Thymus (tissue), 14 donors: Measurements from ENCODE around the gene SYK. TPM values are rescaled to one million over a fixed set of nuclear protein-coding genes. Genes with fewer than 3 reads are reported as not detected.
A peak's percentile ranks its signal among the peaks of the same experiment; 100 is the strongest.
"Not testable (repeated sequence)": the region's sequence is repeated elsewhere in the genome, so short reads cannot be mapped to it uniquely, and the experiment has no call there.

Experiments
- DNase-seq, 9 donors: peaks; one replicate each; pipeline ENCODE4 v3.0.0-alpha.2; 2013; ENCODE audit warnings: low spot score in 9 of 9, low read depth in 6 of 9, missing footprints in 1 of 9
- H3K27ac ChIP-seq, 2 donors: one replicate each; pipeline ENCODE4 v1.5.1; 2013; ENCODE audit warnings: control low read depth in 1 of 2, low read depth in 1 of 2, low read length in 1 of 2, mild to moderate bottlenecking in 1 of 2, moderate library complexity in 1 of 2
- H3K27me3 ChIP-seq, 2 donors: one replicate each; pipeline ENCODE4 v1.5.1; 2013; ENCODE audit warnings: low read length in 1 of 2; ENCODE audit not compliant: control insufficient read depth in 2 of 2, insufficient read depth in 1 of 2
- H3K36me3 ChIP-seq, 2 donors: one replicate each; pipeline ENCODE4 v1.5.1; 2013; ENCODE audit warnings: low read length in 1 of 2, mild to moderate bottlenecking in 1 of 2, moderate library complexity in 1 of 2; ENCODE audit not compliant: control insufficient read depth in 2 of 2, insufficient read depth in 2 of 2
- H3K4me1 ChIP-seq, 2 donors: one replicate each; pipeline ENCODE4 v1.5.1; 2013; ENCODE audit warnings: low read length in 2 of 2; ENCODE audit not compliant: control insufficient read depth in 2 of 2, insufficient read depth in 2 of 2
- H3K4me3 ChIP-seq, 2 donors: one replicate each; pipeline ENCODE4 v1.5.1; 2013; ENCODE audit warnings: low read length in 2 of 2, control low read depth in 1 of 2, mild to moderate bottlenecking in 1 of 2
- H3K9me3 ChIP-seq, 2 donors: one replicate each; pipeline ENCODE4 v1.5.1; 2013; ENCODE audit warnings: low read length in 1 of 2, mild to moderate bottlenecking in 1 of 2; ENCODE audit not compliant: control insufficient read depth in 2 of 2, insufficient read depth in 1 of 2
- whole genome bisulfite sequencing: extraction: QIAGEN DNeasy Blood & Tissue Kit; methylation state at CpG from one replicate; pipeline ENCODE4 v1.1.7; 2013; 5-methylcytosine and 5-hydroxymethylcytosine counted together
- long read RNA-seq, 10 donors: transcript quantifications; one replicate each; lab custom pipeline, GENCODE V29; 2026
- polyA plus RNA-seq: library from polyadenylated mRNA; stranded (reverse); fragments of 200-250 nt; gene quantifications from one replicate; pipeline ENCODE4 v1.2.3, GENCODE V29; 2013
- total RNA-seq: library from RNA; stranded (reverse); fragments of 120-200 nt; gene quantifications from one replicate; pipeline ENCODE4 v1.2.4, GENCODE V29; 2013
- donor health status: healthy.

SYK gene
- total RNA-seq (55.9 TPM), polyA plus RNA-seq (22.2 TPM)
- long read RNA-seq, donor 1, result 0 reads
- long read RNA-seq, donor 2, result 0 reads
- long read RNA-seq, donor 3, full-length matches to known transcripts, result 10 of 10 reads
- long read RNA-seq, donor 3, partial matches to known transcripts, result 0 of 10 reads
- long read RNA-seq, donor 3, other reads (novel, unspliced or antisense), result 0 of 10 reads
- long read RNA-seq, donor 4, full-length matches to known transcripts, result 2 of 15 reads
- long read RNA-seq, donor 4, partial matches to known transcripts, result 7 of 15 reads
- long read RNA-seq, donor 4, other reads (novel, unspliced or antisense), result 6 of 15 reads
- long read RNA-seq, donor 5, full-length matches to known transcripts, result 11 of 11 reads
- long read RNA-seq, donor 5, partial matches to known transcripts, result 0 of 11 reads
- long read RNA-seq, donor 5, other reads (novel, unspliced or antisense), result 0 of 11 reads
- long read RNA-seq, donor 6, full-length matches to known transcripts, result 7 of 7 reads
- long read RNA-seq, donor 6, partial matches to known transcripts, result 0 of 7 reads
- long read RNA-seq, donor 6, other reads (novel, unspliced or antisense), result 0 of 7 reads
- long read RNA-seq, donor 7, full-length matches to known transcripts, result 4 of 11 reads
- long read RNA-seq, donor 7, partial matches to known transcripts, result 0 of 11 reads
- long read RNA-seq, donor 7, other reads (novel, unspliced or antisense), result 7 of 11 reads
- long read RNA-seq, donor 8, full-length matches to known transcripts, result 1 of 1 reads
- long read RNA-seq, donor 8, partial matches to known transcripts, result 0 of 1 reads
- long read RNA-seq, donor 8, other reads (novel, unspliced or antisense), result 0 of 1 reads
- long read RNA-seq, donor 9, full-length matches to known transcripts, result 3 of 3 reads
- long read RNA-seq, donor 9, partial matches to known transcripts, result 0 of 3 reads
- long read RNA-seq, donor 9, other reads (novel, unspliced or antisense), result 0 of 3 reads
- long read RNA-seq, donor 10, full-length matches to known transcripts, result 5 of 11 reads
- long read RNA-seq, donor 10, partial matches to known transcripts, result 6 of 11 reads
- long read RNA-seq, donor 10, other reads (novel, unspliced or antisense), result 0 of 11 reads

DNA sequence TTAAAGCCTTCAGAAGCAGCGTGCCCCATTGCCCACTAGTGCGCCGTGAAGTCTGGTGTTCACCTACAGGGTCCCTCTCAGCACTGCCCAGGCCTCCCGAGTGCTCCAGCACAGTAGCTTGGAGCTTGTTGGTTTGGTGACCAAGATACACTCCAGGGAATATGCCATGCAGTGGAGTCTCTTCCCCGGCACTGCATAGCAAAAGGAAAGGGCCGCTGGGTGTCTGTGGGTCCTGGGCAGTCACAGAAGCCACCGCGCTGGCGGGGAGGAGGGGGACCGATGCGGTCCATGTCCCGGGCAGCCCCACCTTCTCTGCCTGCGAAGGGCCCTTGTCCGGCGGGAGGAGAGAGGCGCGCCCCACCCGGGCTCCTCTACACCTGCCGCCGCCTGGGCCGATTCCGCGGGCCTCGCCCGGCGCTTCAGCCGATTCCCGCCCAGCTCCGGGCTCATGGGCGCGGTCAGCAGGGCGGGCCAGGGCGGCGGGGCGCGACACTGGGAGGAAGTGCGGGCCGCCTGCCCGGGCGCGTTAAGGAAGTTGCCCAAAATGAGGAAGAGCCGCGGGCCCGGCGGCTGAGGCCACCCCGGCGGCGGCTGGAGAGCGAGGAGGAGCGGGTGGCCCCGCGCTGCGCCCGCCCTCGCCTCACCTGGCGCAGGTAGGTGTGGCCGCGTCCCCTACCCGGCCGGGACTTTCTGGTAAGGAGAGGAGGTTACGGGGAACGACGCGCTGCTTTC, at the start of gene SYK:
Gene SYK, plus strand, starts transcription at position 579 of the 732 bp plus-strand sequence. CDS start 42,080 bp downstream, outside the sequence.
- DNase-seq, result peak in 4 of 9 donors; percentile 20 to 70 (median 39)
- WGBS, result 2% methylated on average over 64 of the region's 64 CpGs
- Histone ChIP-seq H3K27me3 (peaks cover 0 to 8% of the 10 kb centered on the region in 2 donors), H3K36me3 (no peaks in the 10 kb centered on the region), H3K9me3 (no peaks in the 10 kb centered on the region), H3K4me3 (peak within 1 kb of the TSS; percentile 82 to 94), H3K4me1 (peaks cover 12 to 17% of the 10 kb centered on the region in 2 donors), H3K27ac (peak within 1 kb of the TSS; percentile 91 to 94)

- not testable (repeated sequence) for H3K4me3 ChIP-seq, H3K27ac ChIP-seq, H3K9me3 ChIP-seq, H3K27me3 ChIP-seq, H3K36me3 ChIP-seq, H3K4me1 ChIP-seq
- WGBS, result 72% methylated on average over 13 of the region's 13 CpGs
- DNase-seq, result peak in 7 of 9 donors; percentile 25 to 72 (median 38)
Observed at GRCh38 chr9:90755514-90756371, 45.9 kb upstream of the SYK start.

- H3K4me1 ChIP-seq, H3K27me3 ChIP-seq, H3K27ac ChIP-seq, H3K36me3 ChIP-seq, H3K9me3 ChIP-seq, H3K4me3 ChIP-seq: not testable (repeated sequence)
- WGBS, result 84% methylated on average over 14 of the region's 14 CpGs
- DNase-seq, result peak in 2 of 9 donors; percentile 14 to 42
Observed at GRCh38 chr9:90760577-90760976, 41.0 kb upstream of the SYK start.

GRCh38 chr9:90766731-90767130, 34.9 kb upstream of the SYK start:
- H3K36me3 ChIP-seq, result no peaks in the 10 kb centered on the region
- peaks cover 0 to 3% of the 10 kb centered on the region in 2 donors for H3K9me3 ChIP-seq
- H3K27ac ChIP-seq, result no peak overlapping the region
- H3K4me3 ChIP-seq, result no peak overlapping the region
- H3K27me3 ChIP-seq, result no peaks in the 10 kb centered on the region
- no peaks in the 10 kb centered on the region for H3K4me1 ChIP-seq
- no peak for DNase-seq

GRCh38 chr9:90767523-90768100, 34.0 kb upstream of the SYK start:
- Histone ChIP-seq H3K27me3 (no peaks in the 10 kb centered on the region), H3K9me3 (peaks cover 0 to 3% of the 10 kb centered on the region in 2 donors), H3K27ac (no peak overlapping the region), H3K36me3 (no peaks in the 10 kb centered on the region), H3K4me1 (no peaks in the 10 kb centered on the region), H3K4me3 (no peak overlapping the region)
- DNase-seq, result no peak
- WGBS, result 96% methylated on average over 1 of the region's 1 CpG

GRCh38 chr9:90770182-90770738, 31.4 kb upstream of the SYK start:
- Histone ChIP-seq H3K27ac (no peak overlapping the region), H3K36me3 (no peaks in the 10 kb centered on the region), H3K9me3 (peaks cover 0 to 3% of the 10 kb centered on the region in 2 donors), H3K4me1 (peaks cover 0 to 6% of the 10 kb centered on the region in 2 donors), H3K4me3 (no peak overlapping the region), H3K27me3 (no peaks in the 10 kb centered on the region)
- no peak for DNase-seq
- WGBS, result 96% methylated on average over 2 of the region's 2 CpGs

GRCh38 chr9:90770927-90771326, 30.7 kb upstream of the SYK start:
- H3K9me3 ChIP-seq, result peaks cover 0 to 3% of the 10 kb centered on the region in 2 donors
- peaks cover 0 to 6% of the 10 kb centered on the region in 2 donors for H3K4me1 ChIP-seq
- no peak overlapping the region for H3K27ac ChIP-seq
- no peak for DNase-seq
- no peak overlapping the region for H3K4me3 ChIP-seq
- no peaks in the 10 kb centered on the region for H3K27me3 ChIP-seq
- WGBS, result 77% methylated on average over 3 of the region's 3 CpGs
- H3K36me3 ChIP-seq, result no peaks in the 10 kb centered on the region
